Body of pancreas (tissue), 4 donors: ENCODE results near the gene ZNF521. TPM values are rescaled to one million over a fixed set of nuclear protein-coding genes. Genes with fewer than 3 reads are reported as not detected.

Experiments used
- ATAC-seq: fragments of 150-250 bp; one replicate; pipeline ENCODE4 v1.9.1; 2016
- DNase-seq, 4 donors: peaks; one replicate each; pipeline ENCODE4 v3.0.0-alpha.2; 2019
- H3K27ac ChIP-seq, 4 donors: fragments of 200-600 bp; sonication (generic); 1 replicate in 3 of 4; 2 replicates in 1 of 4; pipeline versions ENCODE4 v1.5.1 to v1.6.1; 2016 to 2019; ENCODE audit warnings: mild to moderate bottlenecking in 1 of 4, mixed read lengths in 1 of 4, moderate library complexity in 1 of 4
- H3K27me3 ChIP-seq, 2 donors: fragments of 200-600 bp; sonication (generic); one replicate each; pipeline ENCODE4 v1.6.0; 2016; ENCODE audit warnings: mild to moderate bottlenecking in 1 of 2
- H3K36me3 ChIP-seq, 2 donors: fragments of 200-600 bp; sonication (generic); replicated peaks in 1 of 2; 2 replicates each; pipeline ENCODE4 v1.5.1; 2016; ENCODE audit warnings: low read depth in 2 of 2; ENCODE audit not compliant: insufficient read depth in 1 of 2
- H3K4me1 ChIP-seq: fragments of 200-600 bp; sonication (generic); one replicate; pipeline ENCODE4 v1.6.0; 2016
- H3K4me3 ChIP-seq, 2 donors: fragments of 200-600 bp; sonication (generic); 1 replicate in 1 of 2; 2 replicates in 1 of 2; pipeline ENCODE4 v1.5.1; 2016 to 2019
- H3K9me3 ChIP-seq, 3 donors: fragments of 200-600 bp; sonication (generic); 1 replicate in 2 of 3; 2 replicates in 1 of 3; pipeline ENCODE4 v1.5.1; 2016
- POLR2A ChIP-seq, 3 donors: fragments of 450-650 bp; IDR thresholded peaks; one replicate each; pipeline ENCODE4 v1.6.1; 2016; ENCODE audit warnings: antibody characterized with exemption in 3 of 3, mild to moderate bottlenecking in 2 of 3
- WGBS, 2 donors: methylation state at CpG; one replicate each; pipeline ENCODE4 v1.1.5; 2017; 5-methylcytosine and 5-hydroxymethylcytosine counted together
- intact Hi-C: fragments of 100-400 bp; cut with DNase I; formaldehyde crosslinking; loops from one replicate; pipeline ENCODE4 v1.15.1; 2023
- total RNA-seq, 2 donors: library from RNA; depleted of rRNA; stranded (reverse); fragments of >200 nt; gene quantifications; one replicate each; pipeline ENCODE4 v1.1.0, GENCODE V29; 2016
- TF ChIP-seq, protein P1 (sequence below), 7 experiments: fragments of 450-650 bp in 4 of 7; fragments of 200-600 bp in 3 of 7; sonication (generic) in 3 of 7; IDR thresholded peaks; one replicate each; pipeline ENCODE4 v1.5.1; 2016 to 2019; ENCODE audit warnings: antibody characterized with exemption in 7 of 7

ZNF521 gene
- total RNA-seq, 2 donors from 2014 or later, result 3.3 to 17.4 TPM

DNA sequence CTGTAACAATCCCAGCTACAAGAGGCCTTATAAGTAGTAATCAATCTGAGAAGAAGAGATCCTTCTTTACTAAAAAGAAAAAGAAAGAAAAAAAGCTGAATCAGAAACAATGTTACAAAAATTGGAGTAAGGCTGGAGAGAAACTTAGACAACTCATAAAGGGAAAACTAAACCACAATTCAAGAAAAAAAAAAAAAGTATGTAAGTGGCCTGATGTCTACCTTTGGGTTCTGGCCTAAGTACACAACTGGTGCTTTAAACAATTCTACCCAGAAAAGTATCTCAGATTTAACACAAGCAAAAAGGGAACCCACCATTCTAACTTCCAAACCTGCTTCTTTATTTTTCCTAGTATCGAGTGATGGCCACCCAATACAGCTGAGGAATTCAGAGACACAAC is 45.3 kb downstream of the ZNF521 start:
- no peak overlapping the region for H3K27ac ChIP-seq
- intact Hi-C loops, result no loop called here
- no peaks in the 10 kb centered on the region for H3K9me3 ChIP-seq
- 93 to 95% methylated on average over 1 of the region's 1 CpG for WGBS, 2 donors
- no peaks in the 10 kb centered on the region for H3K4me1 ChIP-seq
- no peak for ATAC-seq
- H3K27me3 ChIP-seq, result no peaks in the 10 kb centered on the region
- no peak overlapping the region for H3K4me3 ChIP-seq
- no peak for DNase-seq
- TF ChIP-seq, protein P1, sequence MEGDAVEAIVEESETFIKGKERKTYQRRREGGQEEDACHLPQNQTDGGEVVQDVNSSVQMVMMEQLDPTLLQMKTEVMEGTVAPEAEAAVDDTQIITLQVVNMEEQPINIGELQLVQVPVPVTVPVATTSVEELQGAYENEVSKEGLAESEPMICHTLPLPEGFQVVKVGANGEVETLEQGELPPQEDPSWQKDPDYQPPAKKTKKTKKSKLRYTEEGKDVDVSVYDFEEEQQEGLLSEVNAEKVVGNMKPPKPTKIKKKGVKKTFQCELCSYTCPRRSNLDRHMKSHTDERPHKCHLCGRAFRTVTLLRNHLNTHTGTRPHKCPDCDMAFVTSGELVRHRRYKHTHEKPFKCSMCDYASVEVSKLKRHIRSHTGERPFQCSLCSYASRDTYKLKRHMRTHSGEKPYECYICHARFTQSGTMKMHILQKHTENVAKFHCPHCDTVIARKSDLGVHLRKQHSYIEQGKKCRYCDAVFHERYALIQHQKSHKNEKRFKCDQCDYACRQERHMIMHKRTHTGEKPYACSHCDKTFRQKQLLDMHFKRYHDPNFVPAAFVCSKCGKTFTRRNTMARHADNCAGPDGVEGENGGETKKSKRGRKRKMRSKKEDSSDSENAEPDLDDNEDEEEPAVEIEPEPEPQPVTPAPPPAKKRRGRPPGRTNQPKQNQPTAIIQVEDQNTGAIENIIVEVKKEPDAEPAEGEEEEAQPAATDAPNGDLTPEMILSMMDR (IDR thresholded peaks at IDR 0.05), result no peak
- no peak for TF ChIP-seq POLR2A (IDR thresholded peaks at IDR 0.05)
- H3K36me3 ChIP-seq, result no peaks in the 10 kb centered on the region

DNA sequence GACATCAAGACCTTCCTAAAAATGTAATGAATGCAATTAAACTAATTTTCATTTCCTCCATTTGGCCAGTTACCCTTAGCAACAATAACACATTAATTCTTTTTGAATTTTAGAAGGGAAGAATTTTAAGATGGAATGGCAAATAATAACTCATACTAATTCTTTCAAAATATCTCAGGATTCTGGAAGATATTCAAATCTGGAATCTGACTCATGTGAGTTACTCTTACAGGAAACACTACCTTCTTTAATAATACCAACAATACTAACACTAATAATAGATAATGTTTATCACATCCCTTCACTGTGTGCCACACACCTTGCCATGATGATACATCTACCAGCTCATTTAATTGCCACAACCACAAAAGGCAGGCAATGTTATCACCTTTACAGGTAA is 46.4 kb downstream of the ZNF521 start:
- H3K4me1 ChIP-seq, result no peaks in the 10 kb centered on the region
- no peak for TF ChIP-seq POLR2A (IDR thresholded peaks at IDR 0.05)
- TF ChIP-seq, protein P1 (IDR thresholded peaks at IDR 0.05), result no peak
- no peaks in the 10 kb centered on the region for H3K27me3 ChIP-seq
- H3K9me3 ChIP-seq, result no peaks in the 10 kb centered on the region
- no peak for ATAC-seq
- no peak overlapping the region for H3K27ac ChIP-seq
- intact Hi-C loops, result no loop called here
- no peaks in the 10 kb centered on the region for H3K36me3 ChIP-seq
- no peak overlapping the region for H3K4me3 ChIP-seq
- no peak for DNase-seq

DNA sequence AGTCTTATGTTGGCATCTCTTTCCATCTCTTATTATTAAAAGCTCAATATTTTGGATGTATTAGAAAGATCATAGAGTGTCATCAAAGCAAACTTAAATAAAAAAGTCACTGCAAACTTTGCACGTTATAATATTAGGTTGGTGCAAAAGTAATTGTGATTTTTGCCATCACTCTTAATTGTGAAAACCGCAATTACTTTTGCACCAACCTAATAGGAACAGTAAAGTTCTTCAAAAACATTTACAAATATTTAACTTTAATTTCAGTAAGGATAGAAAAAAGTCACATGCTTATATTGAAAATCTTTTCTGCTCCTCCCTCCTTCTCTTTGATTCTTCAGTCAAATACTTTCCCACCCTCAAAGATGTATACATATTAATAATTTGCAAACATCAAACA is 51.5 kb downstream of the ZNF521 start:
- no peaks in the 10 kb centered on the region for H3K27me3 ChIP-seq
- no peak overlapping the region for H3K27ac ChIP-seq
- no peak for DNase-seq
- WGBS, 2 donors, result 65 to 73% methylated on average over 2 of the region's 2 CpGs
- intact Hi-C loops, result no loop called here
- H3K36me3 ChIP-seq, result no peaks in the 10 kb centered on the region
- H3K4me3 ChIP-seq, result no peak overlapping the region
- no peaks in the 10 kb centered on the region for H3K4me1 ChIP-seq
- TF ChIP-seq, protein P1 (IDR thresholded peaks at IDR 0.05), result no peak
- no peak for ATAC-seq
- no peaks in the 10 kb centered on the region for H3K9me3 ChIP-seq

DNA sequence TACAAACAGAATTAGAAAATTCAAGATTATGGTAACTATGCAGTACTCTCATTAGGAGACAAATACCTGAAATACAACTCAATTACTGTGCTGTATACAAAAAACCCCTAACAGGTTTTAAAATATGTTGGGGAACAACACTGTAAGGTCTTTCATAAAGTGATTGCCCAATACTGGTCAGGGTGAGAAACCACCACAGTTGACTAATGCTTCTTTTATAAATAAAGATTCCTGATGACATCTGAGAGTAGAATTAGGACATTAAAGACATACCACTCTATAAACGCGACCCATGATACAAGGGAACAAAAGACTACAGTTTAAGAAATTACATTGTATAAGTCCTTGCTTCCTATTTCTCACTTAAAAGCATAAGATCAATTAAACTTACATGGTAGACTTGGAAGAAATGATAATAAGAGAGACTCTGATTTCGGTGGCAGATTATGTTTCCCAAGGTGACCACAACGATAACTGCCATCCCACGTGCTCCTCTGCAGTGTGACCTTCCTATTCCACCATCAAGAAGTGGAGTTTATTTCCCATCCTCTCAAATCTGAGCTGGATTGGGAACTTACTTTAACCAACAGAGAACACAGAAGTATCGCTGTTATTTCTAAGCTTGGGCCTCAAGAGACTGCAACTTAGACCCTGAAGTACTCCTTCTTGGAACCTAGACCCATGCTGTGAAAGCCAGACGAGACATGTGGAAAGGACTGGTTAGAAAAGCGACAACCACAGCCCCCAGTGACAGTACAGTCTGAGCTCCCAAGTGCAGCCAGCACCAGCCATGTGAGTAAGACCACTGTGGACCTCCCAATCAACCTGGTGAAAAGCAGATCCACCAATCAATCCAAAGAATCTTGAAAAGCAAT is 52.3 kb downstream of the ZNF521 start:
- DNase-seq (no peak), ATAC-seq (no peak)
- 50 to 65% methylated on average over 8 of the region's 8 CpGs for WGBS, 2 donors
- Histone ChIP-seq H3K27me3 (no peaks in the 10 kb centered on the region), H3K36me3 (no peaks in the 10 kb centered on the region), H3K9me3 (no peaks in the 10 kb centered on the region), H3K4me1 (no peaks in the 10 kb centered on the region), H3K27ac (no peak overlapping the region), H3K4me3 (no peak overlapping the region)
- TF ChIP-seq POLR2A (IDR thresholded peaks at IDR 0.05), result no peak
- TF ChIP-seq, protein P1 (IDR thresholded peaks at IDR 0.05), result no peak
- intact Hi-C loops, result no loop called here

DNA sequence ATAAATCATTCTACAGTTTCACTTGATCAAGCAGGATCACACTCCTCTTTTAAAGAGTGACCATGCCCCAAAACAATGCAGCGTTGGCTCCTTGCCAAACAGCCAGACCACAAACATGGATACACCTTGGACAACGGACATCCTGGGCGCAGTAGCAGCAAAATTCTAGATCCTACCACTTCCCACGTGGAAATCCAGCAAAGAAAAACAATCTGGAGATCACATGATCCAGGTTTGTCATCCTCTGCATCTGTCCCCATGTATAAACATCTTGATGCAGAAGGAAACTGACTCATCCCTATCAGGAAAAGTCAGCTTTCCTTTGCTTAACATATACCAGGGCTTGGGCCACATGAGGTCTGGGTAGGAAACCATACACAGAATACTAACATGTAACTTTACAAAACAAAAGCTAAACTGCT is 53.1 kb downstream of the ZNF521 start:
- DNase-seq (peak in 2 of 4 donors; percentile 6 to 19), ATAC-seq (no peak)
- Histone ChIP-seq H3K9me3 (no peaks in the 10 kb centered on the region), H3K36me3 (no peaks in the 10 kb centered on the region), H3K4me3 (no peak overlapping the region), H3K4me1 (no peaks in the 10 kb centered on the region), H3K27ac (peak overlapping the region in 1 of 4 donors; percentile 4), H3K27me3 (no peaks in the 10 kb centered on the region)
- WGBS, 2 donors, result 53 to 57% methylated on average over 4 of the region's 4 CpGs
- TF ChIP-seq POLR2A (IDR thresholded peaks at IDR 0.05), result no peak
- TF ChIP-seq, protein P1 (IDR thresholded peaks at IDR 0.05), result no peak
- intact Hi-C loops, result no loop called here
